Left ventricle myocardium inferior (tissue), 1 donor: ENCODE data around the gene FAM186B. TPM values are rescaled to one million over a fixed set of nuclear protein-coding genes. Genes with fewer than 3 reads are reported as not detected.

ENCODE experiments used
- DNase-seq: peaks from one replicate; pipeline ENCODE4 v3.0.0-alpha.2; 2020
- H3K27ac ChIP-seq: fragments of 200-600 bp; replicated peaks from 2 replicates; pipeline ENCODE4 v1.8.0; 2021
- H3K27me3 ChIP-seq: fragments of 200-600 bp; 2 replicates; pipeline ENCODE4 v1.8.0; 2021; ENCODE audit warnings: low read depth
- H3K36me3 ChIP-seq: fragments of 200-600 bp; 2 replicates; pipeline ENCODE4 v1.8.0; 2021
- H3K4me1 ChIP-seq: fragments of 200-600 bp; 2 replicates; pipeline ENCODE4 v1.8.0; 2021
- H3K4me3 ChIP-seq: fragments of 200-600 bp; 2 replicates; pipeline ENCODE4 v1.8.0; 2021; ENCODE audit warnings: mild to moderate bottlenecking, moderate library complexity
- H3K9me3 ChIP-seq: fragments of 200-600 bp; replicated peaks from 2 replicates; pipeline ENCODE4 v1.8.0; 2021
- intact Hi-C: fragments of 100-400 bp; cut with micrococcal nuclease; formaldehyde crosslinking; loops from one replicate; pipeline ENCODE4 v1.11.0; 2022
- total RNA-seq: library from RNA; stranded (reverse); fragmentation: NEBNext Ultra II Directional; extraction: Animal tissue kit (Norgen Biotek cat#: 25700); gene quantifications from one replicate; pipeline ENCODE4 v1.2.1, GENCODE V29; 2021
- TF ChIP-seq, protein P1 (sequence below): fragments of 200-600 bp; IDR thresholded peaks from 2 replicates; pipeline ENCODE4 v1.8.0; 2021; ENCODE audit warnings: antibody characterized with exemption, mild to moderate bottlenecking, borderline replicate concordance
- donor health status: DM: no; HTN: yes; CAD: no; lungs with severe emphysema.

The FAM186B gene
- total RNA-seq, 1 donor from 2014 or later: 0.33 TPM

DNA sequence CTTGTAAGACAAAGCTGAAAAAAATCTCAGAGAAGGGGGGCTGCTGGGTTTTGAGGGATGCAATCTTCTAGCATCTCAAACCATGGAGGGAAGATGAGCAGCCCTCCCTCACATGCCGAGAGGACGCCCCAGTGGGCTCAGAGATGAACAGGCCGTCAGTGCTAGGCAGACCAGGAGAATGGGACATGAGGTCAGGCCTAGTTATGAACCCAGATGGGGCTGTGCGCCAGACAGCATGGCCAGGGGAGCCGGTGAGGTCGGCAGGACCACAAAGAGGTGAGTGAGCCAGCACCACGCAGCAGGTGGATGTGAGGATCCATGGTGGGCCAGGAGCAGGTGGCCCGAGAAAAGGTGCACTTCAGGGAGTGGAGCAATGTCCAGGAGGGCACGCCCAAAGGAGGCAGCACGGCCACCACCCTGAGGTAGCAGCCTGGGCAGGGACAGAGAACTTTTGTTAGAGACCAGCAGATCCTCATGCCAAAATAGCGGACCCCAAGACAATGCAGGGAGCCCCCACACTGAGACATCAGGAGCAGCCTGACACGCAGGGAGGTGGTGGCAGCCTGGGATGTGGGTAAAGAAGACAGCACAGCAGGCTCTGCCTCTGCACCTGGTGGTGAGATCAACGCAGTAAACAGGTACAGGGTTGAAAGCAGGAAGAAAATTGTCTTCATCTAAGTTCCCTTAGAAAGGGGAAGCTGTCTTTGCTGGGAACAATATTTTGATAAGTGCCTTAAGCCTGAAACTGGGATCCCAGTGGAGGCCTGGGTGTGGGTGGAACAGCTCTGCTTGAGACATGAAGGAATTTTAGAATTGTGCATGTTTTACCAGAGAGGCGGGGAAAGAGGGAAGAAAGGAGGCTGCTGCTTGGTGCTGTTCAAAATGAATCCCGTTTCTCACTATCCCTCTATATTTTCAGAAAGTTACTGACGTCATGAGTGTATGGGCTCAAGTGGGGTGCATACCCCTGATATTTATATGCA, 19.7 kb downstream of the FAM186B start:
- Histone ChIP-seq H3K4me1 (peaks cover 47% of the 10 kb centered on the region), H3K4me3 (no peak overlapping the region), H3K36me3 (no peaks in the 10 kb centered on the region), H3K27me3 (no peaks in the 10 kb centered on the region), H3K9me3 (no peaks in the 10 kb centered on the region), H3K27ac (no peak overlapping the region)
- intact Hi-C loops: no loop called here
- DNase-seq: no peak
- TF ChIP-seq, protein P1, sequence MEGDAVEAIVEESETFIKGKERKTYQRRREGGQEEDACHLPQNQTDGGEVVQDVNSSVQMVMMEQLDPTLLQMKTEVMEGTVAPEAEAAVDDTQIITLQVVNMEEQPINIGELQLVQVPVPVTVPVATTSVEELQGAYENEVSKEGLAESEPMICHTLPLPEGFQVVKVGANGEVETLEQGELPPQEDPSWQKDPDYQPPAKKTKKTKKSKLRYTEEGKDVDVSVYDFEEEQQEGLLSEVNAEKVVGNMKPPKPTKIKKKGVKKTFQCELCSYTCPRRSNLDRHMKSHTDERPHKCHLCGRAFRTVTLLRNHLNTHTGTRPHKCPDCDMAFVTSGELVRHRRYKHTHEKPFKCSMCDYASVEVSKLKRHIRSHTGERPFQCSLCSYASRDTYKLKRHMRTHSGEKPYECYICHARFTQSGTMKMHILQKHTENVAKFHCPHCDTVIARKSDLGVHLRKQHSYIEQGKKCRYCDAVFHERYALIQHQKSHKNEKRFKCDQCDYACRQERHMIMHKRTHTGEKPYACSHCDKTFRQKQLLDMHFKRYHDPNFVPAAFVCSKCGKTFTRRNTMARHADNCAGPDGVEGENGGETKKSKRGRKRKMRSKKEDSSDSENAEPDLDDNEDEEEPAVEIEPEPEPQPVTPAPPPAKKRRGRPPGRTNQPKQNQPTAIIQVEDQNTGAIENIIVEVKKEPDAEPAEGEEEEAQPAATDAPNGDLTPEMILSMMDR: no peak

DNA sequence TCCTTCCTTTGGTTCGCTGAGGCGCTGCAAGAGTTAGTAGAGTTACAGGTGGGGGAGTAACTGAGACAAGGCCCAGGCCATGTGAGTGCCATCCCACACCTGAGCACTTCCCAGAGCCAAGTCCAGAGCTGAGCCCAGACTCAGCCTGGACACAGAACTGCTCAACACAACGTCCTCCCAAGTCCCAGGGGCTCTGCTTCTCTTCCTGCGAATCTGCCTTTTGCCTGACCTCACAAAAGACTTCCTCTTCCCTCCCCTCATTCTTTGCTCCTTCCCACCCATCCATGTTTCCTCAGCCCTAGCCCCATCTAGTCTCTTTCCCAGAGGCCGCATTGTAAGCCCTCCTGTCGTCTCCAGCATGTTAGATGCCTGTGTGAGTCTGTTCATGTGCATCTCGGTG, 20.8 kb downstream of the FAM186B start:
- Histone ChIP-seq H3K36me3 (no peaks in the 10 kb centered on the region), H3K9me3 (no peaks in the 10 kb centered on the region), H3K4me1 (peaks cover 57% of the 10 kb centered on the region), H3K27ac (peak overlapping the region; percentile 67), H3K27me3 (no peaks in the 10 kb centered on the region), H3K4me3 (no peak overlapping the region)
- intact Hi-C loops: no loop called here
- no peak for DNase-seq
- TF ChIP-seq, protein P1: no peak

DNA sequence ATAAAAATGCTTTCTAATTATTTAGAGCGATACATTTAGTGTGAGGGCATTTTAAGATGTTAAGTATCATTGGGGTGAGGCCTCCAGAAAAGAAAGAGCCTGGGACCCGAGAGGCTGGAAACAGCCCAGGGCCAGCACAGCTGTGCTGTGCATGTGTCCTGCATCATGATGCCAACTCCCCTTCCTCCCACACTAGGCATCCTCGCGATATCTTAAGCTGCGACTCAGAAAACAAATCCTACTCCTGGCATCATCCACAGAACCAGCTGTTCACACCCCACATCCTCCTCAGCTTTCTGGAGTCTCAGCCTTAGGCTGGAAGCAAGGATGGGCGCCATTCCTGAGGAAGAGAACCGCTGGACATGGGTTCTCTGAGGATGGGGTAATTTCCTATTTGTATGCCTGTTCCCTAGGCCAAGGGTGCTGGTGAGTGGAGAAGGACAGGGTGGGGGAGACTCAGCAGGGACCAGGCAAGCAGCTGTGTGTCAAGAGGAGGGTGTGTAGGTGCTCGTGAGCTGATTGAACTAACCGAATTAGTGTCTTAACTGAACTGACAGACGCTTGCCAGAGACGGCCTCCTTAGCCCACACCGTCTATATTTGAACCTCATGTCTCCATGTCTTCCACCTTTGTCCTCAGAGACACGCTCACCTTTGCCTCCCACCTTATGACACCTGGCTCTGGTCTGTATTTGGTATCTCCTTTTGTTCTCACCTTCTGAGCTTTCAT, 21.9 kb downstream of the FAM186B start:
- DNase-seq: no peak
- Histone ChIP-seq H3K27me3 (no peaks in the 10 kb centered on the region), H3K9me3 (no peaks in the 10 kb centered on the region), H3K4me3 (no peak overlapping the region), H3K4me1 (peaks cover 52% of the 10 kb centered on the region), H3K36me3 (no peaks in the 10 kb centered on the region), H3K27ac (peak overlapping the region; percentile 67)
- TF ChIP-seq, protein P1: no peak
- intact Hi-C loops: no loop called here

DNA sequence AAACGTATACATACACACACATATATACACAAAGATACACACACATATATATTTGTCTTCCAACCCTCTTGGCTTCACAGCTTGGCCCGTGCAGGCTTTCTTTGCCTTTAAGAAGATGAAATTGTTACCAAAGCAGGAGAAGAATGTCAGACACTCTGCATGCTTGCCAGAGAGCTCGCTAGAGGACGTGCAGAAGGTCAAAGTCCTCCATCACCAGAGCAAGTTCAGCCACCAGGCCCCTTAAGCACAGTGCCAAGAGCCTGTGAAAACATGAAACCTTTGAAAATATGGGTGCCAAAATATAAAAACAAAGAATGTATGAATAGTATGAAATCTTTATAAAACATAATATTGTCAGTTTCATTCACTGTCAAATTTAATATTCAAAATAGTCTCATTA, 22.6 kb downstream of the FAM186B start:
- peak overlapping the region; percentile 67 for H3K27ac ChIP-seq
- TF ChIP-seq, protein P1: no peak
- no peaks in the 10 kb centered on the region for H3K36me3 ChIP-seq
- H3K4me3 ChIP-seq: no peak overlapping the region
- intact Hi-C loops: no loop called here
- H3K27me3 ChIP-seq: no peaks in the 10 kb centered on the region
- H3K4me1 ChIP-seq: peaks cover 54% of the 10 kb centered on the region
- DNase-seq: no peak
- no peaks in the 10 kb centered on the region for H3K9me3 ChIP-seq

DNA sequence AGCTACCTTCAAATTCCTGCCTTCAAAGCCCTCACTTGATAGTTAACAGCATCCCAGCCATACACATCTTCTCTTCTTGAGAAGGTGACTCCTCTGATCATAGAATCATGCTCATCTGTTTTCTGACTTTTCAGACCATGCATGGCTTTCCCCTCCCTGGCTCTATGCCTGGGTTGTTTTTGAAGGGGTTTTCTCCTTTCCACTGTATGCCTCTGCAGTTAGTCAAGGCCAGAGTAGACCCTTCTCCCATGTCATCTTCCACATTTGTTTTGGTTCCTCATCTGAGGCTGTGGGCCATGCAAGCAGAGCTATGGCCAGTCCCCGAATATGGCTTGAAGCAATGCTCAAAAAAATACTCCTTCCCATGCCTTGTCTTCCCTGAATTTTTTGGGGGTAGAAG, 23.2 kb downstream of the FAM186B start:
- H3K4me3 ChIP-seq: no peak overlapping the region
- no peaks in the 10 kb centered on the region for H3K9me3 ChIP-seq
- peak overlapping the region; percentile 67 for H3K27ac ChIP-seq
- intact Hi-C loops: no loop called here
- DNase-seq: no peak
- TF ChIP-seq, protein P1: no peak
- H3K4me1 ChIP-seq: peaks cover 58% of the 10 kb centered on the region
- no peaks in the 10 kb centered on the region for H3K27me3 ChIP-seq
- H3K36me3 ChIP-seq: no peaks in the 10 kb centered on the region
